Endodermal cell (in vitro differentiated cells): Measurements from ENCODE around the gene KIT. TPM values are rescaled to one million over a fixed set of nuclear protein-coding genes. Genes with fewer than 3 reads are reported as not detected.
A peak's percentile ranks its signal among the peaks of the same experiment; 100 is the strongest.

ENCODE experiments used
- DNase-seq: peaks from one replicate; pipeline ENCODE4 v3.0.0-alpha.2; 2017
- H3K27ac ChIP-seq: 2 replicates; pipeline ENCODE4 v1.5.1; 2013; ENCODE audit warnings: mild to moderate bottlenecking, low read depth, low read length, moderate library complexity
- H3K27me3 ChIP-seq: 2 replicates; pipeline ENCODE4 v1.6.1; 2013; ENCODE audit warnings: mild to moderate bottlenecking, low read length, moderate library complexity; ENCODE audit not compliant: insufficient read depth, control insufficient read depth, poor library complexity, severe bottlenecking
- H3K36me3 ChIP-seq: 2 replicates; pipeline ENCODE4 v1.7.0; 2013; ENCODE audit warnings: mild to moderate bottlenecking, low read length, moderate library complexity; ENCODE audit not compliant: control insufficient read depth, insufficient read depth
- H3K4me1 ChIP-seq: one replicate; pipeline ENCODE4 v1.7.0; 2013; ENCODE audit warnings: low read length; ENCODE audit not compliant: control insufficient read depth, insufficient read depth
- H3K4me3 ChIP-seq: 2 replicates; pipeline ENCODE4 v1.5.1; 2013; ENCODE audit warnings: mild to moderate bottlenecking, low read length, moderate library complexity
- H3K9ac ChIP-seq: 2 replicates; pipeline ENCODE4 v1.6.1; 2013; ENCODE audit warnings: mild to moderate bottlenecking, low read length, moderate library complexity; ENCODE audit not compliant: poor library complexity, severe bottlenecking; ENCODE audit errors: extremely low read depth
- H3K9me3 ChIP-seq: 2 replicates; pipeline ENCODE4 v1.6.1; 2013; ENCODE audit warnings: mild to moderate bottlenecking, low read length, moderate library complexity; ENCODE audit not compliant: control insufficient read depth
- H3K27ac Mint-ChIP-seq: 2 replicates; pipeline ENCODE4 v1.8.0; 2020; ENCODE audit warnings: mixed read lengths
- H3K27me3 Mint-ChIP-seq: 2 replicates; pipeline ENCODE4 v1.8.0; 2021; ENCODE audit warnings: mild to moderate bottlenecking, mixed read lengths; ENCODE audit not compliant: insufficient read depth
- H3K36me3 Mint-ChIP-seq: 2 replicates; pipeline ENCODE4 v1.8.0; 2020; ENCODE audit warnings: low read depth, mixed read lengths
- H3K4me1 Mint-ChIP-seq: 2 replicates; pipeline ENCODE4 v1.8.0; 2020; ENCODE audit warnings: mixed read lengths
- H3K4me3 Mint-ChIP-seq: 2 replicates; pipeline ENCODE4 v1.8.0; 2020; ENCODE audit warnings: mild to moderate bottlenecking, moderate library complexity, mixed read lengths
- H3K9me3 Mint-ChIP-seq: 2 replicates; pipeline ENCODE4 v1.8.0; 2020; ENCODE audit warnings: mild to moderate bottlenecking, mixed read lengths
- CTCF ChIP-seq: fragments of 200-600 bp; sonication (generic); conservative IDR thresholded peaks from 2 replicates; pipeline ENCODE4 v1.5.0; 2021; ENCODE audit warnings: antibody characterized with exemption, mild to moderate bottlenecking
- WGBS, 2 experiments: methylation state at CpG; one replicate each; pipeline versions ENCODE4 v1.1.5 to v1.1.7; 2013; ENCODE audit warnings: missing lambda C conversion rate in 2 of 2, mixed read lengths in 1 of 2; ENCODE audit not compliant: insufficient coverage in 1 of 2, insufficient read length in 1 of 2; 5-methylcytosine and 5-hydroxymethylcytosine counted together
- total RNA-seq, 2 donors: library from RNA; stranded (reverse); fragmentation: NEBNext Ultra II Directional in 1 of 2; extraction: Animal tissue kit (Norgen Biotek cat#: 25700) in 1 of 2; gene quantifications; 2 replicates in 1 of 2; 3 replicates in 1 of 2; pipeline ENCODE4 v1.2.1, GENCODE V29; 2021

Gene KIT
- total RNA-seq, 2 donors from 2014 or later: 135 to 167 TPM

GRCh38 chr4:54708339-54709279, 50.9 kb downstream of the KIT start:
- H3K36me3 Mint-ChIP-seq: peaks cover 78% of the 10 kb centered on the region
- no peak overlapping the region for H3K27ac ChIP-seq
- no peaks in the 10 kb centered on the region for H3K9me3 Mint-ChIP-seq
- H3K36me3 ChIP-seq: peaks cover 90% of the 10 kb centered on the region
- peak overlapping the region; percentile 50 for H3K27ac Mint-ChIP-seq
- H3K4me3 Mint-ChIP-seq: no peak overlapping the region
- no peak overlapping the region for H3K9ac ChIP-seq
- H3K4me3 ChIP-seq: no peak overlapping the region
- no peak for TF ChIP-seq CTCF
- 88 to 90% methylated on average over 7 to 19 of the region's 20 CpGs for WGBS, 2 experiments
- no peaks in the 10 kb centered on the region for H3K27me3 Mint-ChIP-seq
- H3K27me3 ChIP-seq: no peaks in the 10 kb centered on the region
- no peaks in the 10 kb centered on the region for H3K9me3 ChIP-seq
- H3K4me1 Mint-ChIP-seq: peaks cover 2% of the 10 kb centered on the region
- no peaks in the 10 kb centered on the region for H3K4me1 ChIP-seq
- no peak for DNase-seq

- H3K4me3 Mint-ChIP-seq: no peak overlapping the region
- H3K4me1 ChIP-seq: no peaks in the 10 kb centered on the region
- peaks cover 71% of the 10 kb centered on the region for H3K36me3 Mint-ChIP-seq
- H3K9me3 ChIP-seq: no peaks in the 10 kb centered on the region
- DNase-seq: no peak
- H3K36me3 ChIP-seq: peaks cover 89% of the 10 kb centered on the region
- peaks cover 2% of the 10 kb centered on the region for H3K4me1 Mint-ChIP-seq
- H3K27me3 ChIP-seq: no peaks in the 10 kb centered on the region
- H3K9me3 Mint-ChIP-seq: no peaks in the 10 kb centered on the region
- H3K9ac ChIP-seq: no peak overlapping the region
- TF ChIP-seq CTCF: no peak
- 96 to 98% methylated on average over 8 of the region's 8 CpGs for WGBS, 2 experiments
- H3K4me3 ChIP-seq: no peak overlapping the region
- H3K27ac ChIP-seq: no peak overlapping the region
- no peaks in the 10 kb centered on the region for H3K27me3 Mint-ChIP-seq
- no peak overlapping the region for H3K27ac Mint-ChIP-seq
Observed at GRCh38 chr4:54709400-54709799, 51.6 kb downstream of the KIT start.

GRCh38 chr4:54712206-54712605, 54.4 kb downstream of the KIT start:
- H3K9me3 ChIP-seq: no peaks in the 10 kb centered on the region
- no peaks in the 10 kb centered on the region for H3K27me3 Mint-ChIP-seq
- H3K9me3 Mint-ChIP-seq: no peaks in the 10 kb centered on the region

More at GRCh38 chr4:54712206-54712605, 54.4 kb downstream of the KIT start:
- 90% methylated on average over 1 of the region's 2 CpGs; no CpG with 5 or more reads in 1 of the 2 experiments for WGBS, 2 experiments
- DNase-seq: no peak
- TF ChIP-seq CTCF: no peak
- no peak overlapping the region for H3K4me3 Mint-ChIP-seq
- Histone ChIP-seq H3K27me3 (no peaks in the 10 kb centered on the region), H3K36me3 (peaks cover 81% of the 10 kb centered on the region), H3K4me1 (no peaks in the 10 kb centered on the region), H3K4me3 (no peak overlapping the region), H3K27ac (no peak overlapping the region), H3K9ac (no peak overlapping the region)
- H3K4me1 Mint-ChIP-seq: no peaks in the 10 kb centered on the region
- H3K27ac Mint-ChIP-seq: no peak overlapping the region
- peaks cover 59% of the 10 kb centered on the region for H3K36me3 Mint-ChIP-seq
